HG03469 (cell line): ENCODE data around the gene UNK.
"Not testable (repeated sequence)": the region's sequence is repeated elsewhere in the genome, so short reads cannot be mapped to it uniquely, and the experiment has no call there.

ENCODE experiments used
- ATAC-seq: cut with Tn5 transposase; IDR thresholded peaks from one replicate; pipeline ENCODE4 v1.9.1; 2021; ENCODE audit warnings: mild to moderate bottlenecking, moderate library complexity, moderate number of reproducible peaks; ENCODE audit not compliant: unreplicated experiment

The UNK gene

DNA sequence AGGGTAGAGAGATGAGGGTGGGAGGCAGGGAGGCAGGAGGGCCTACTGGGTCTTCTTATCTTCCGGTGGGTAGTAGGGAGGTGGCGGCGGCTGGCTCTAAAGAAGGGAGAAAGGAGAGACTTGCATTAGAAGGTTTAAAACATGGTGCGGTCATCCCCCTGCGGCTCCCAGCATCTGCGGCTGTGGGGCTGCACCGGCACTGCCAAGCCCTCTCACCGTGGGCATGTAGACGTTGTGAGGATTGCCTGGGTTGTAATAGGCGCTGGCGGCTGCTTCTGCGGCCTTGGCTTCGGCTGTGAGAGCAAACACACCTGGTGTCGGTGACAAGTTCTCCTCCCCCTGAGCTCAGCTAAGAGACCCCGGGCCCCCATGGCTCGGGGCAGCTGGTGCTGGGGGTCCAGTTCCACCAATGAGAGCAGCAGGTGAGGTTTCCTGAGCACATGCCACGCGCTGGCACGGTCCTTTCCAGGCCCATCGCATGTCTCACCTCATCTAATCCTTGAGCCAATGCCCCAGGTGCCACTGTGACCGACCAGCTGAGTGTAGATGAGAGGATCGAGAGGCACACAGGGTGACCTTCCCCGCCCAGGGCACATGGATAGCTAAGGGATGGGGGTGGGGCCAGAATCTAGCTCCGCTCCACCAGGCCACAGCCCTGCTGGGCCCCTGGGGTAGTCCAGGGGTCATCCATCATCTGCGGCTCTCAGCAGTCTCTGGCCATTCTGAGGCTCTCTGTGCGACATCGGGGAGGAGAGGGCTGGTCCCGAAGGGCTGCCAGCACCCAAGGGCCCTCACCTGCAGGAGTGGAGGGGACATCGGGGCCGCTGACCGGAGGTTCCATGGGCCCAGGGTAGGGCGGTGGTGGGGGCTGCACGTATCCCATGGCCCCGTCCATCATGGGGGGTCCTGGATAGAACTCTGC, 62.3 kb downstream of the UNK start:
- no peak for ATAC-seq

DNA sequence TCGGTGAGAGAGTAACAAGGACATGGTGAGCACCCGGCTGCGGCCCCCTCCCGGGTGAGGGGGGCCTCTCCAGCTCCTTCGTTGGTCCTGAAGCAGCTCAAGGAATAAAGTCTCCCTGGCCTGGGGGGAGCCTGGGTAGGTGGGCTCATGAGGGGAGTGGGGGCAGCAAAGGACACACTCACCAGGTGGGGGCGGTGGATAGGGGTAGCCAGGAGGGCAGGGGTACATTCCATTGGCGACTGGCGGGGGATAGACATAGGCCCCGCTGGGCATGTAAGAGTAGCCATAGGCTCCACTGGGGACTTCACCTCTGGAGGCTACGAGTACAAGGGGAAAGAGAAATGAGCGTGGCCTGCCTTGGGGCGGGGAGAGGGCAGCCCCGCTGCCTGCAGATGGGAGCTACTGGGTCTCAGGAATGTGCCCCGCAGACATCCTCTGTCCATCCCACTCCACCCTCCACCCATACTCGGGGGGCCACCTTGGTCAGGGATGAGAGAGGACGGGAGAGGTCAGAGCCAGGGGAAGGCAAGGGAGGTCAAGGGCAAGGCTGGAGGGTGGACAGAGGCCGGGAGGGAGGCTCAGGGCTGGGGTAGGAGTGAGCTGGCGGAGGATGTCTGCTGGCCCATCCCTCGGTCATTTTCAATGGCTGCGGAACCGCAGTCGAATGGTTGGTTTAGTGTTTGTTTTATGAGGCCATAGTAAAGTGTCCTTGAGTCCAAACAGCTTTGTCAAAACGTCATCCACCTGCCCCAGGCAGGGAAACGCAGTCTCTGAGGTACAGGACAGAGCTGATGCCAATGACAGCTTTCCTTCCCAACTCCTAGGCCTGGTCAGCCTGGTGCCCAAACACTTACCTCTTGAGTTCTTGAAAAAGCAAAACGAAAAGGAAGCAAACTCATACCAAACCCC, 63.3 kb downstream of the UNK start:
- ATAC-seq: no peak

DNA sequence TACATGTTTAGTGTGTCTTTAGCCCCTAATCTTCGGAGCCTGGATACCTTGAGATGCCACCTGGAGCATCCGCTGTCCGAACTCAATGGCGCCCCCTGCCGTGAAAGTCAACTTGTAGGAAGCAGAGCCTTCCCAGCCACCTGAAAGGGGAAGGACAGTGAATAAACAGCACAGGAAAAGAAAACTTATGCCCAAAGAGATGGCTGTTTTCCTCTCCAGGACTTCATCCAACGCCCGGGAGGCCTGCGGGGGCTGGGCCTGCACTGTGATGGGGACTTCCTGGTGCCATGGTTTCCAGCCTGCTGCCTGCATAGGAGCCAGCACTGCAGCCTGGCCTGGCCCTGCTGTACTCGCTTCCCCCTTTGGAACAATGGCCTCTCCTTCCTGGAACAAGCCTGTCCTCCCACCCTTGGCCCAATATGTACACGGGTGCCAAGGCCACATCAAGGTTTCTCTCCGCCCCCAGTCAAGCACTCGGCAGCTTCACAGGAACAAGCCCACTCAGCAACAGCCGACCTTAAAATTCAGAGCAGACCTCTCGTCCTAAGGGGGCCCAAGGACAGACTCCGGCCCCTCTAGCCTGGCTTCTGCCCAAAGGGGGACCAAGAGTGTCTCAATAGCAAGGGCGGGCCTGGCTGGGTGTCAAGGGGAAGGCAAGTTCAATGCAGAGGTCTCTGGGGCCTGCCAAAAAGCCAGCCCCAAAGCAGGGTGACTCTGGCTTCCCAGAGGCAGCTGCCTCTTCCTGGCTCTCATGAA, 64.1 kb downstream of the UNK start:
- ATAC-seq: no peak

DNA sequence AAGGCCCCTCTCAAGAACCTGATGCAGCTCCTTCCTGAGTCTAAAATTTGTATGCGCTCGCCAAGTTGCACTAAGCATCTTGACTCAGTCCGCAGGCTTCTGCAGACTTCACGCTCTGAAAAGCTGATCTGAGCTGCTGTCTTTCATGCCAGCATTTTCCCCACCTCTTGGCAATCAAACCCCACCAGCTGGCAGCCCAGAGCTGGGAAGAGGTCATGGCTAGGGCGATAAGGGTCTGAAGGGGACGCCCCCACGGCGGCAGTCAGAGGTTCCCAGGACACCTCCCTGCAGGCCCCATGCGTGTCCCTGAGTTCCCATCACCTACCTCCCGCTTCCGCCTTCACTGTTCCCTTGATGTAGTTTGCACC, 64.7 kb downstream of the UNK start:
- ATAC-seq: no peak

DNA sequence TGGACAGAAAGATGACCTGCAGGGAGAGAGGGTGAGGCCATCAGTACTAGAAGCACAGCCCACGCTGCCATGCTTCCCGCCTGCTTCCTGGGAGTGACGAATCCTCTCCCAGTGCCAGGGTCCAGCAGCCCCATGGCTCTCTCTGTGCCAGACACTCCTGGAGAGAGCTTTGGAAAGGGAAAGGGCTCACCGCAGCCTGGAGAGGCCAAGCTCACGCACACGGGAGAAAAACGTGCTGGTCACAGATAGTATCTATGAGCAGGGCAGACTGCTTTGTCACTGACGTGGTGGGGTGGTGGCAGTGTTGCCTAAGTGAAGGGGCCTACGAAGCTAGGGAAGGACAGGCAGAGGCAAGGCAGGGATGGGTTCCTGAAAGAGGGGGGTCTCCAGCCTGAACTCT, 65.1 kb downstream of the UNK start:
- no peak for ATAC-seq

DNA sequence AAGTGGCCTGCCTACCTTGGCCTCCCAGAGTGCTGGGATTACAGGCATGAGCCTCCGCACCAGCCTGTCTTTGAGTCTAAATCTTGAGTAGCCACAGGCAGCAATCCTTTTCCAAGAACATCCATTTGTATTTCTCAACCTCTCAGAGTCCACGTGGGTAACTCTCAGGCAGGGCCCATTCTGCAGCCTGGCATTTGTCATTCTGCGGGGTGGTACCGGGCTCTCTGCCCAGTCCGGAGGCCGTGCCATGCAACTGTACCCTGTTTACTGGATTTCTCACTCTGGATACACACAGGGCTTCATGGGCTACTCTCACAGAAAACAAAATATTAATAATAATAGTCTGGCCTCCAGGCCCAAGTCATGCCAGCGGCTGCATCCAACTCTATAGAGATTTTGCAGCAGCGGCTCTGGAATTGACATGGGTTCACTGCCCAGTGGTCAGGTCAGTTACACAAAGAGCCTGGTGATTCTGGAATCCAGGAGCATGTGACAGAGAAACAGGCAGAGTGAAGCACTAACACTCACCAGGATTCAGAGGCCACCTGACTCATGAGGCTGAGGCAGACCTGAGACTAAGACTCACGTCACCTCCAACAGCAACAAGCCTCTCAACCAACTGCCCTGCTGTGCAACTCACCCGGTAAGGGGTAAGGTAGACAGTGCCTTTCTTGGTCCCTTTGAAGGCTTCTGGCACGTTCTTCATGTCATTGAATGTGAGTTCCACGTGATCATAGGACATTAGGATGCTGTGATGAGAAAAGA, 66.5 kb downstream of the UNK start:
- no peak for ATAC-seq

DNA sequence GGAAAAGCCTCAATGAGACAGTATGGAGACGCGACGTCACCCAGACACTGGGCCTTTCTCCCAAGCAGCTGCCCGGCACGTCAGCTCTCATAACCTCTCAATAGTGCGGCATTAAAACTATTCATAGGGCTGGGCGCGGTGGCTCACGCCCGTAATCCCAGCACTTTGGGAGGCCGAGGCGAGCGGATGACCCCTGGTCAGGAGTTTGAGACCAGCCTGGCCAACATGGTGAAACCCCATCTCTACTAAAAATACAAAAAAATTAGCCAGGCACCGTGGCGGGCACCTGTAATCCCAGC, 67.0 kb downstream of the UNK start:
- ATAC-seq: not testable (repeated sequence)

DNA sequence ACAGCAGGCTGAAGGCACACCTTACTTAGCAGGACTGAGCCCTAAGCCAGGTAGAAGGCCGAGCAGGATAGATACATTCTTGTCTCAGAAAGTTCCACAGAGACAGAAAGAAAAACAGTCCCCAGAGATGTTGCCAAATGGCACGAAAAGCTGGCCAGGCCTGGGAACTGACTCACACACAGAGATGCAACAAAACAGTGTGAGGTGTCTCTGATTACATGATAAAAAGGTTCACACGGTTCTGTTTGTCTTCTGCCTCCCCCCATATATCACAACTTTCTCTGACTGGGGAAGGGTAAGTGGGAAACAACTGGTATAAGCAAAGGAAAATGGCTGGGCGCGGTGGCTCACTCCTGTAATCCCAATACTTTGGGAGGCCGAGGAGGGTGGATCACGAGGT, 68.8 kb downstream of the UNK start:
- no peak for ATAC-seq

DNA sequence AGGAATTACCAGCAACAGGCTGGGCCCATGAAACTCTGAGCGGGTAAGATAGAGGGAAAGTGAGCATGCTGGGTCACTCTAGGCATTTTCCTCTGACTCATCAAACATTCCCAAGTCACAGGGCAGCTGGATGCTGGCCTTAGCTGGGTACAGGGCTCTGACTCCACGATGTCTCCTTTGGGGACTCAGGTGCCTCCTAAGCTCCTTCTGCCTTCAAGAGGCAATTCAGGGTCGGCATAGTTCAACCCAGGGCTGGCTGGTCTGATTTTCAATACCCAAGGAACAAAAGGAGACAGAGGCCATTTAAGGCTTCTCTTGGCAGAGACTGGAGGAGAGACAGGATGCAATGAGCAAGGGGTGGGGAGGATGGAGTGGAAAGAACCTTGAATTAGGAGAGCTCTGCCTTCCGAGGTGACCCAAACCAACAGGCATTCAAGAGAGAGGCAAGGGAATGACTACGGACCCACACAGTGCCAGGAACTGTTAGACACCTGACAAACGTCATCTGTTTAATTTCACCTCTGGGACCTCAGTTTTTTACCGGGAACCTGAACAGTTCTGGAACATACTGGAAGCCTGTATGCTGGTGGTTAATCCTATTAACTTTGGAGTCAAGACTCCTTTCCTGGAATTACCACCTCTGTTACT, 69.6 kb downstream of the UNK start:
- ATAC-seq: no peak

DNA sequence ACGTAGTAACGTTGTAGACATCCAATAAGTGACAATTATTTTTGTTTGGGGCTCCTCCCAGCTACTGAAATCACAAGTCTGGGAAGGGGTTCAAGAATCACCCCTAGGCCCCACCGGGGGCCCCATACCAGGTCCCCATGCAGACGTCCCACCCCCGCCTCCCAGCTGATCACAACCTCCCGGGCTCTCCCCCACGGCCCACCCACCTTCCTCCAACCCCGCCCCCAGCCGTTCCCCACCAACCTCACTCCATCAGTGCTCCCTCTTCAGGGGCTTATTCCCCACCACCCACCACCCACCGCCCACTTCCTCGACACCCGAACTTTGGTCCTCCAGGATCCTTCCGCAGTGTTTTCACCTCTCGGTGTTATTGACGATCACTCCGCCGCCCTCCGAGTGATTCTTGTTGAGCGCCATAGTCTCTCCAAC, 70.3 kb downstream of the UNK start:
- ATAC-seq: no peak

DNA sequence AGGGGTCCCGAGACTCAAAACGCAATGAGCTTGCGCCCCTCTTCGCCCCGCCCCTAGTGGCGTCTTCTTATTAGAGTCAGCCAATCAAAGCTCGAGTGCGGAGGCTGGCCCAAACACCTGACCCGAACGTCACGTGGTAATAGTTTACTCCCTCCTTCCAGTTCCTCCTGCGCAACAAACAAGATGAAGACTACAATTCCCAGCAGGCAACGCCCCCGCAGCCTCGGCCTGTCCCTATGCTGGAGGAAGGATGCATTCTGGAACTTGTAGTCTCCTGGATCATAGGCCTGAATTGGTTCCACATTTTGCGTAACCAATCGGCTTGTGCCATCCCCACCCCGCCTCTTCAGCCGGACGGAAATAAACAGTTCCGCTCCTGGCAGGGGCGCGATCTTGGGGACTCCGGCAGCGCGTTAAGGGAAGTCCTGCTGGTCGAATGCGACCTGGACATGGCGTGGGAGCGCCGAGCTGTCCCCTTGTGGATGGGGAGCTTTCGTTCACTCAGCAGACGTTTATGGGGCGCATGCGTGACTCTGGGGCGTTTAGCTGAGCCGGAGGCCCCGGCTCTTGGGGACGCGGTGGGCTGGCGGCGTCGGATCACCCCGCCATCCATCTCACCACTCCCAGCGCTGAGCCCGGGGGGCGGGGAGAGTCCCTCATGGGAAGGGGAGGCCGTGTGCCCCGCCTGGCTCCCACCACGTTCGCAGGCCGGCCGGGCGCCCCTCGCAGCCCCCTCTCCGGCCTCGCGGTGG, 70.9 kb downstream of the UNK start, which contains the start of gene WBP2:
TSS of gene WBP2 (minus strand) at position 26 of the 752 bp plus-strand sequence. CDS start 38 bp downstream, outside the sequence.
- peak; percentile 72 for ATAC-seq

DNA sequence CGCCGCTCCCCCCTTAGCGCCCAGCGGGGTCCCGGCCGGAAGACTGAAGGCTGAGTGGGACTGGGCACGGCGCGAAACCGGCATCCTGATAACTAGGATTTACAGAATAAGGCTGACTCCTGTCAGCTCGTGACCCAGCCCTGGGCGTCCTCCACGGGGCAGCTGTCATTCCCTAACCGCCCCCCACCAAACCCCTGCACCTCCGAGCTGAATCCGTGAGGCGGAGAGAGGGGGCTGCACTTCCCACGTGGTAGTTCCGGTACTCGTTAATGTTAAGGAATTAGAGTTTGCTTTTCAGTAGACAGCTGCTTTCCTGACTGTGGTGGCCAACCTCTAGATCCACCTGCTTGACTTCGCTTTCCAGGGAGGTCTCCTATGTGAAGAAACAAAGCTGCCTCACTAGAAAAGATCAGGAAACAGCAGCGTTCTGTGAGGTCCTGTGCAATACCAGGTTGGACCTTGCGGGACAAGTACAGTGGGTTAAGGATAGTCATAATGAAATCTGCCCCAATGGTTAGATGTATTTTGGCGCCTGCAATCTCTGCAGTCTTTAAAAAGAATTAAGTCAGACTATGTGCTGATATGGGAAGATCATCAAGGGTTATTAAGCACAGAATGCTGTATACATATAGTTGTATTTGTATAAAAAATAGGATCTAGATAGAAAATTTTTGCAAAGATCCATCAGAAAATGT, 71.6 kb downstream of the UNK start:
- ATAC-seq: no peak

DNA sequence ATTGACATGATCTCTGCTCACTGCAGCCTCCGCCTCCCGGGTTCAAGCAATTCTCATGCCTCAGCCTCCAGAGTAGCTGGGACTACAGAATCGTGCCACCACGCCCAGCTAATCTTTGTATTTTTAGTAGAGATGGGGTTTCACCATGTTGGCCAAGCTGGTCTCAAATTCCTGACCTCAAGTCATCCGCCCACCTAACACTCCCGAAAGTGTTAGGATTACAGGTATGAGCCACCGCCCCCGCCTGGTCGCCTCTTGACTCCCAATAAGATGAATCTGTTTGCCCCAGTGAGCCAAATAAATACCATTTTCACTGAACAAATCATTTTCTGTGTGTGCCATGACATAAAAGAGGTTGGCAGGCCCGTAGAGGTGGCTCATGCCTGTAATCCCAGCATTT, 74.8 kb downstream of the UNK start:
- not testable (repeated sequence) for ATAC-seq

DNA sequence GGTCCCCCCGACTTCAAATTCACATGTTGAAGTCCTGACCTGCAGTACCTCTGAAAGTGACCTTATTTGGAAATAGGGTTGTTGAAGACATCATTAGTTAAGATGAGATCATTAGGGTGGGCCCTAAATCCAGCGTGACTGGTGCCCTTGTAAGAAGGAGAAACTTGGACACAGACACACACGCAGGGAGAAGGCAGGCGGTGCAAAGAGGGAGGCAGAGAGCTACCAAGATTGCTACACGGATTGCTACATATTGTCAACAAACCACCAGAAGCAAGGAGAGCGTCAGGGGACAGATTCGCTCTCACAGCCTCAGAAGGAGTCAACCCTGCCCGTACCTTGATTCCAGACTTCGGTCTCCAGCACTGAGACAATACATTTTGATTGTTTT, 77.3 kb downstream of the UNK start:
- ATAC-seq: no peak

DNA sequence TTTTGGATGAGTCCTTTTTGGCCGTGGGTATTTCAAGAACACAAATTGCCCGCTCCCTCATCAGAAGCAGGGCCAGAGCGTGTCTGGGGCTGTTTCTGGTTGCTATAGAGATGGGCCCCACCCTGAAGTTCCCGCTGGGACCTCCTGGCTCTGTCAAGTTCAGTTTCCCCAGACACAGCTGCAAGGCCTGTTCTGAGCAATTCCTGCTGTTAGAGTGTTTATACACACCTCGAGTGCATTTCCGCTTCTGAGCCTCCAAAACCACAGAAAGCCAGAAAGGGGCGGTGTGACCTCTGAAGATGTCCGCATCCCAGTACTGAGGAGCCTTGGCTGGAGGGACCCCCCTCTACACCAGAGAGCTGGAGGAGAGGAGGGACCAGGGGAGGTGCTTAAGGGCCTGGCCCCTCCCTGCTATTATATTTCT, 79.9 kb downstream of the UNK start:
- no peak for ATAC-seq

DNA sequence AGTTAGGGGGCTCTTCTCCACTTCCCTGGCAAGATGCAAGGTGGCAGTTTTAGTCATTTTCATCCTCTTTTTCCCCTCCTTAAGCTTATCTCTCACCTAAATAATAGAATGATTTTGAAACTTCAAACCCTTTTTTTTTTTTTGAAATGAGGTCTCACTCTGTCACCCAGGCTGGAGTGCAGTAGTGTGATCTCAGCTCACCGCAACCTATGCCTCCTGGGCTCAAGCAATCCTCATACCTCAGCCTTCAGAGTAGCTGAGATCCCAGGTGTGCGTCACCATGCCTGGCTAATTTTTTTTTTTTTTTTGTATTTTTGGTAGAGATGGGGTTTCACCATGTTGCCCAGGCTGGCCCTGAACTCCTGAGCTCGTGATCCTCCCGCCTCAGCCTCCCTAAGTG, 80.3 kb downstream of the UNK start:
- ATAC-seq: not testable (repeated sequence)

DNA sequence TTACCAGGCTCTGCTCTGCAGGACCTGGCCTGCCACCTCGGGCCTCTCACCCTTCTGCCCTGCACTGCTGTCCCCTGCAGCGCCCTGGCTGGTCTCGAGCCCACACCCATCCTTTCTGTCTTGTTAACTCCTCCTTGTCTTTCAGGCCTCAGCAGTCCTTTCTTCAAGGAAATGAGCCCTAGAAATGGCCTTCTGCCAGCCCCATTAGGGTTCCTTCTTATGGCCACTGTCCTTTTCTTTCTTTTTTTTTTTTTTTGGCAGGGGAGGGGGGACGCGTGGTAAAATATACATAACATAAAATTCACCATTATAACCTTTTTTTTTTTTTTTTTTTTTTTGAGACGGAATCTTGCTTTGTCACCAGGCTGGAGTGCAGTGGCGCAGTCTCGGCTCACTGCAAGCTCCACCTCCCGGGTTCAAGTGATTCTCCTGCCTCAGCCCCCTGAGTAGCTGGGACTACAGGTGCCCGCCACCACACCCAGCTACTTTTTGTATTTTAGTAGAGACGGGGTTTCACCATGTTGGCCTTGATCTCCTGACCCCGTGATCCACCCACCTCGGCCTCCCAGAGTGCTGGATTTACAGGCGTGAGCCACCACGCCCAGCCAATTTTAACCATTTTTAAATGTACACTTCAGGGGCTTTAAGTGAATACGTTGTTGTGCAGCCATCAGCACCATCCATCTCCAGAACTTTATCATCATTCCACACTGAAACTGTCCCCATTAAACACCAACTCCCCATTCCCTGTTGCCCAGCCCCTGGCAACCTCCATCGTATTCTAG, 81.0 kb downstream of the UNK start:
- not testable (repeated sequence) for ATAC-seq
